GM18858 (cell line): ENCODE measurements around the gene ADIPOR1.

ENCODE experiments used
- ATAC-seq: cut with Tn5 transposase; IDR thresholded peaks from one replicate; pipeline ENCODE4 v1.9.1; 2021; ENCODE audit not compliant: unreplicated experiment

Gene ADIPOR1

GRCh38 chr1:202974856-202975255, 16.7 kb upstream of the ADIPOR1 start:
- ATAC-seq: no peak

- no peak for ATAC-seq
Measured at GRCh38 chr1:202972046-202972445, 13.9 kb upstream of the ADIPOR1 start.

GRCh38 chr1:202968895-202969295, 10.8 kb upstream of the ADIPOR1 start:
- peak; percentile 54 for ATAC-seq

- ATAC-seq: no peak
Measured at GRCh38 chr1:202968351-202968750, 10.2 kb upstream of the ADIPOR1 start.

- no peak for ATAC-seq
Measured at GRCh38 chr1:202967684-202968281, 9.7 kb upstream of the ADIPOR1 start.

- no peak for ATAC-seq
Measured at GRCh38 chr1:202966006-202966898, 8.1 kb upstream of the ADIPOR1 start.

GRCh38 chr1:202965422-202965821, 7.3 kb upstream of the ADIPOR1 start:
- no peak for ATAC-seq

- no peak for ATAC-seq
Measured at GRCh38 chr1:202964791-202965410, 6.8 kb upstream of the ADIPOR1 start.

- ATAC-seq: no peak
Measured at GRCh38 chr1:202961220-202961880, 3.2 kb upstream of the ADIPOR1 start.

- ATAC-seq: no peak
Measured at GRCh38 chr1:202959276-202959620, 1.1 kb upstream of the ADIPOR1 start.

GRCh38 chr1:202958544-202959275, 598 bp upstream of the ADIPOR1 start:
- no peak for ATAC-seq

- ATAC-seq: no peak
Measured at GRCh38 chr1:202956969-202957368, 1.1 kb downstream of the ADIPOR1 start.

- ATAC-seq: no peak
Measured at GRCh38 chr1:202954057-202954745, 3.9 kb downstream of the ADIPOR1 start.

GRCh38 chr1:202953392-202953791, 4.7 kb downstream of the ADIPOR1 start:
- ATAC-seq: no peak

GRCh38 chr1:202952818-202953217, 5.3 kb downstream of the ADIPOR1 start:
- no peak for ATAC-seq

GRCh38 chr1:202952099-202952498, 6.0 kb downstream of the ADIPOR1 start:
- ATAC-seq: no peak

GRCh38 chr1:202951437-202951836, 6.7 kb downstream of the ADIPOR1 start:
- ATAC-seq: no peak

GRCh38 chr1:202945483-202945882, 12.6 kb downstream of the ADIPOR1 start:
- no peak for ATAC-seq

- no peak for ATAC-seq
Measured at GRCh38 chr1:202944438-202944921, 13.6 kb downstream of the ADIPOR1 start.

GRCh38 chr1:202942426-202942825, 15.7 kb downstream of the ADIPOR1 start:
- no peak for ATAC-seq
